IMR-90 (cell line): Measurements from ENCODE around the gene NBEA. TPM values are rescaled to one million over a fixed set of nuclear protein-coding genes. Genes with fewer than 3 reads are reported as not detected.

Experiments used
- microRNA-seq, 2 experiments: library from miRNA; stranded (forward) in 1 of 2; unstranded in 1 of 2; fragments of 10-50 nt in 1 of 2; fragments of <30 nt in 1 of 2; gene quantifications in 1 of 2; microRNA quantifications in 1 of 2; one replicate each; pipeline versions ENCODE3 to v1.1.0; 2013 to 2020; ENCODE audit not compliant: insufficient read depth in 1 of 2, insufficient read length in 1 of 2, unreplicated experiment in 1 of 2
- polyA plus RNA-seq, 3 experiments: library from polyadenylated mRNA; depleted of rRNA; stranded (reverse); fragments of >200 nt; gene quantifications; 2 replicates each; pipeline ENCODE4 v1.2.3, GENCODE V29; 2012; ENCODE audit warnings: low replicate concordance in 1 of 3
- small RNA-seq, 5 experiments: library from RNA; depleted of rRNA; stranded (forward); fragments of <200 nt; gene quantifications; one replicate each; pipeline ENCODE3, GENCODE V24; 2012
- total RNA-seq: library from RNA; depleted of rRNA; stranded (reverse); fragments of >200 nt; gene quantifications from 2 replicates; pipeline ENCODE4 v1.2.3, GENCODE V29; 2012

NBEA gene
- total and polyA plus RNA-seq, 2 of the 4 experiments (the other 2 are of a cell fraction): 0.82 to 2.2 TPM

Small RNA genes lying within 50 kb of the gene (microRNA-seq; reads per million reads assigned to microRNA genes)
- gene RF00017 (ENCODE audit: insufficient read depth, insufficient read length): not detected

Small RNA genes lying within 50 kb of the gene (small RNA-seq; reads per million reads assigned to genes)
- gene RF00017: 0 reads per million in 5 experiments
